SK-N-SH (cell line): ENCODE data around the gene NCF2. TPM values are rescaled to one million over a fixed set of nuclear protein-coding genes. Genes with fewer than 3 reads are reported as not detected.

Experiments used
- CTCF ChIA-PET: fragments of 300-600, 350-600 bp; formaldehyde crosslinking; extraction: SDS; loops from one replicate; lab custom pipeline; 2021; lab: Yijun Ruan, JAX
- POLR2A ChIA-PET: fragments of 350-600 bp; sonication (Branson Sonifier 250); formaldehyde crosslinking; extraction: SDS; loops from one replicate; lab custom pipeline; 2020; ENCODE audit warnings: antibody characterized with exemption, inconsistent platforms; lab: Yijun Ruan, JAX
- DNase-seq: peaks from one replicate; pipeline ENCODE4 v3.0.0; 2012
- H2AFZ ChIP-seq: fragments of 200-600 bp; sonication (generic); 2 replicates; pipeline ENCODE4 v1.8.1; 2016; ENCODE audit warnings: antibody characterized with exemption, mild to moderate bottlenecking, low read depth
- H3F3A ChIP-seq: fragments of 200-600 bp; sonication (generic); replicated peaks from 2 replicates; pipeline ENCODE3; 2016; ENCODE audit warnings: antibody characterized with exemption, mild to moderate bottlenecking; ENCODE audit not compliant: insufficient read depth
- H3K27ac ChIP-seq, 2 experiments: fragments of 200-500 bp in 1 of 2; fragments of 200-600 bp in 1 of 2; sonication (Bioruptor generic) in 1 of 2; sonication (generic), shearing (Covaris generic) in 1 of 2; 2 replicates each; pipeline versions ENCODE4 v1.5.1 to v1.6.1; 2014 to 2016; ENCODE audit warnings: low read depth in 2 of 2, inconsistent platforms in 1 of 2, low read length in 1 of 2, mild to moderate bottlenecking in 1 of 2, mixed read lengths in 1 of 2
- H3K27me3 ChIP-seq: fragments of 200-600 bp; sonication (generic), shearing (Covaris generic); 2 replicates; pipeline ENCODE4 v1.6.1; 2016; ENCODE audit warnings: mixed run types; ENCODE audit not compliant: insufficient read depth
- H3K36me3 ChIP-seq, 2 experiments: fragments of 200-500 bp in 1 of 2; fragments of 200-600 bp in 1 of 2; sonication (Bioruptor generic) in 1 of 2; sonication (generic) in 1 of 2; replicated peaks in 1 of 2; 2 replicates each; pipeline versions ENCODE3 to v1.5.1; 2014 to 2016; ENCODE audit warnings: low read length in 1 of 2, mild to moderate bottlenecking in 1 of 2; ENCODE audit not compliant: insufficient read depth in 2 of 2, control insufficient read depth in 1 of 2
- H3K4me1 ChIP-seq, 2 experiments: fragments of 200-500 bp in 1 of 2; fragments of 200-600 bp in 1 of 2; sonication (Bioruptor generic) in 1 of 2; sonication (generic), shearing (Covaris generic) in 1 of 2; 2 replicates each; pipeline versions ENCODE4 v1.5.1 to v1.6.1; 2014 to 2016; ENCODE audit warnings: low read depth in 1 of 2, low read length in 1 of 2, mixed run types in 1 of 2; ENCODE audit not compliant: insufficient read depth in 2 of 2, control insufficient read depth in 1 of 2
- H3K4me2 ChIP-seq: fragments of 200-600 bp; sonication (generic), shearing (Covaris generic); 2 replicates; pipeline ENCODE4 v1.6.1; 2017; ENCODE audit warnings: mixed run types
- H3K4me3 ChIP-seq, 2 experiments: fragments of 200-500 bp in 1 of 2; fragments of 200-600 bp in 1 of 2; sonication (Bioruptor generic) in 1 of 2; sonication (generic), shearing (Covaris generic) in 1 of 2; 2 replicates each; pipeline versions ENCODE4 v1.5.1 to v1.8.1; 2014 to 2016; ENCODE audit warnings: low read depth in 2 of 2, inconsistent platforms in 1 of 2, low read length in 1 of 2, mild to moderate bottlenecking in 1 of 2, mixed read lengths in 1 of 2, moderate library complexity in 1 of 2
- H3K79me2 ChIP-seq: fragments of 200-600 bp; sonication (generic); 2 replicates; pipeline ENCODE4 v1.8.1; 2017; ENCODE audit warnings: mild to moderate bottlenecking; ENCODE audit not compliant: insufficient read depth
- H3K9ac ChIP-seq: fragments of 200-600 bp; sonication (generic); 2 replicates; pipeline ENCODE4 v1.6.1; 2017; ENCODE audit warnings: mixed run types
- H3K9me2 ChIP-seq: fragments of 200-600 bp; sonication (generic); 2 replicates; pipeline ENCODE4 v1.6.1; 2017; ENCODE audit warnings: mixed run types
- H3K9me3 ChIP-seq: fragments of 200-600 bp; sonication (generic); 2 replicates; pipeline ENCODE4 v1.6.1; 2017; ENCODE audit warnings: mixed run types, mild to moderate bottlenecking, moderate library complexity
- H4K20me1 ChIP-seq: fragments of 200-600 bp; sonication (generic); 2 replicates; pipeline ENCODE4 v1.6.1; 2017; ENCODE audit warnings: mild to moderate bottlenecking, mixed run types; ENCODE audit not compliant: insufficient read depth
- CHD2 ChIP-seq: fragments of 150-350 bp; IDR thresholded peaks from 2 replicates; pipeline ENCODE4 v1.6.1; 2018; ENCODE audit warnings: low read length; ENCODE audit not compliant: partially characterized antibody
- EP300 ChIP-seq, 2 experiments: IDR thresholded peaks; 2 replicates each; pipeline versions ENCODE4 v1.4.0 to v1.6.1; 2012; ENCODE audit warnings: borderline replicate concordance in 1 of 2, low read depth in 1 of 2, low read length in 1 of 2
- FOSL2 ChIP-seq: IDR thresholded peaks from 2 replicates; pipeline ENCODE4 v1.4.0; 2012; ENCODE audit warnings: low read depth, mild to moderate bottlenecking, moderate library complexity, borderline replicate concordance
- FOXM1 ChIP-seq: IDR thresholded peaks from 2 replicates; pipeline ENCODE4 v1.4.0; 2012; ENCODE audit warnings: low read depth, mild to moderate bottlenecking
- GATA2 ChIP-seq: sonication (generic); formaldehyde crosslinking; IDR thresholded peaks from 2 replicates; pipeline ENCODE4 v1.5.0; 2020; ENCODE audit warnings: mild to moderate bottlenecking, missing genetic modification reagents
- JUND ChIP-seq: IDR thresholded peaks from 2 replicates; pipeline ENCODE4 v1.4.0; 2012
- MAX ChIP-seq: IDR thresholded peaks from 2 replicates; pipeline ENCODE4 v1.4.0; 2012; ENCODE audit warnings: low read depth
- MEF2A ChIP-seq: IDR thresholded peaks from 2 replicates; pipeline ENCODE4 v1.4.0; 2012; ENCODE audit warnings: low read depth, borderline replicate concordance
- MXI1 ChIP-seq: IDR thresholded peaks from 2 replicates; pipeline ENCODE4 v1.6.1; 2012; ENCODE audit warnings: mild to moderate bottlenecking, low read depth, low read length, improper control_type of control experiment
- NFIC ChIP-seq: IDR thresholded peaks from 2 replicates; pipeline ENCODE4 v1.4.0; 2012; ENCODE audit warnings: borderline replicate concordance
- NRF1 ChIP-seq: IDR thresholded peaks from 2 replicates; pipeline ENCODE4 v1.6.1; 2012; ENCODE audit warnings: low read depth, mild to moderate bottlenecking, low read length
- RCOR1 ChIP-seq: fragments of 150-350 bp; IDR thresholded peaks from 2 replicates; pipeline ENCODE4 v1.6.1; 2017; ENCODE audit warnings: antibody characterized with exemption, low read length
- RFX5 ChIP-seq: IDR thresholded peaks from 2 replicates; pipeline ENCODE4 v1.6.1; 2012; ENCODE audit warnings: mild to moderate bottlenecking, improper control_type of control experiment, low read length
- RXRA ChIP-seq: IDR thresholded peaks from 2 replicates; pipeline ENCODE4 v1.4.0; 2012; ENCODE audit warnings: low read depth, mild to moderate bottlenecking, borderline replicate concordance
- SIN3A ChIP-seq: IDR thresholded peaks from 2 replicates; pipeline ENCODE4 v1.6.1; 2012; ENCODE audit warnings: low read depth, mild to moderate bottlenecking, low read length, moderate library complexity, borderline replicate concordance
- SMC3 ChIP-seq: IDR thresholded peaks from 2 replicates; pipeline ENCODE4 v1.6.1; 2012; ENCODE audit warnings: low read depth, low read length, improper control_type of control experiment
- TAF1 ChIP-seq: IDR thresholded peaks from 2 replicates; pipeline ENCODE4 v1.6.1; 2012; ENCODE audit warnings: low read depth, mild to moderate bottlenecking, low read length, moderate library complexity, borderline replicate concordance
- TCF12 ChIP-seq: IDR thresholded peaks from 2 replicates; pipeline ENCODE4 v1.4.0; 2012
- YY1 ChIP-seq: IDR thresholded peaks from 2 replicates; pipeline ENCODE4 v1.4.0; 2012; ENCODE audit warnings: low read depth, mild to moderate bottlenecking
- ZBTB33 ChIP-seq: IDR thresholded peaks from 2 replicates; pipeline ENCODE4 v1.4.0; 2012; ENCODE audit warnings: low read depth, borderline replicate concordance
- WGBS: methylation state at CpG from one replicate; pipeline ENCODE4 v1.1.6; 2017; ENCODE audit warnings: low lambda C conversion rate; 5-methylcytosine and 5-hydroxymethylcytosine counted together
- polyA plus RNA-seq, 3 experiments: library from polyadenylated mRNA; depleted of rRNA; stranded (reverse); fragments of >200 nt; gene quantifications; 2 replicates each; pipeline ENCODE4 v1.2.3, GENCODE V29; 2012
- TF ChIP-seq, protein P1 (sequence below): IDR thresholded peaks from 2 replicates; pipeline ENCODE4 v1.6.1; 2012; ENCODE audit warnings: mild to moderate bottlenecking, low read depth, low read length, moderate library complexity

The NCF2 gene
- polyA plus RNA-seq, 1 of the 3 experiments (the other 2 are of a cell fraction): 2.0 TPM

- DNase-seq: no peak
- peaks cover 10 to 19% of the 10 kb centered on the region in 2 experiments; a peak in 3 of 4 replicates for H3K4me1 ChIP-seq
- POLR2A ChIA-PET: no interaction called here
- H3K27ac ChIP-seq: no peak overlapping the region
- no peak overlapping the region for H2AFZ ChIP-seq
- CTCF ChIA-PET: interaction anchor here (0.6 to 1.0 kb wide), 3 partner anchors 18 to 405 kb away, joined by 3 read pairs; no protein-coding TSS in a partner anchor
- no peak overlapping the region for H3K4me2 ChIP-seq
- no peaks in the 10 kb centered on the region for H3K9me2 ChIP-seq
- H3F3A ChIP-seq: peaks cover 12% of the 10 kb centered on the region
- H3K27me3 ChIP-seq: no peaks in the 10 kb centered on the region
- H3K9ac ChIP-seq: no peak overlapping the region
- peaks cover 48% of the 10 kb centered on the region for H3K79me2 ChIP-seq
- no peak overlapping the region for H3K4me3 ChIP-seq
- TF ChIP-seq RXRA (no peak), SMC3 (no peak), NFIC (no peak), ZBTB33 (no peak), JUND (no peak), TAF1 (no peak), FOXM1 (no peak)
- TF ChIP-seq, all 33 proteins: peak for 0
- WGBS: 94% methylated on average over 2 of the region's 2 CpGs
- no peaks in the 10 kb centered on the region for H3K9me3 ChIP-seq
- H4K20me1 ChIP-seq: peaks cover 49% of the 10 kb centered on the region
- peaks cover 21% of the 10 kb centered on the region in 2 experiments for H3K36me3 ChIP-seq
These were observed 77.8 kb downstream of the NCF2 start for GRCh38 chr1:183512450-183512849.

DNA sequence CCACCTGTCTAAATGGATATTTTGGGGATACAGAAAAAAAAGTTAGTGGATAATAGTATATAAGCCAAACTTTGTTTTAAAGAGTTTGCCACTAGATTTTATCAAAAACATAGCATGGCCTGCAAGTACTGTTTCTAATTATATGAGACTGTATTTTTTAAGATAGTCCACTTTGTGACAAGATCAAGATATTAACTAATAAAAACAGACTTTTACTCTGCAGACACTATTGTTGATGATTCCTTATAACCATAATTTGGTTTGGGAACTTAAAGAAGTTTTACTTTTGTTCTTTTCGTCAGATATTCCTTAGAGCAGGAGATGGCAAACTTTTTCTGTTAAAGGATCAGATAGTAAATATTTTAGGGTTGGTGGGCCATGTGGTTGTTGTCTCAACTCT lies 81.6 kb downstream of the NCF2 start:
- POLR2A ChIA-PET: interaction anchor here (1.2 kb wide), 1 partner anchor 36 kb away, joined by 6 read pairs; no protein-coding TSS in a partner anchor
- Histone ChIP-seq H3K27me3 (no peaks in the 10 kb centered on the region), H3K36me3 (peaks cover 2 to 12% of the 10 kb centered on the region in 2 experiments), H3K9ac (no peak overlapping the region), H3K4me2 (no peak overlapping the region; the same call in 1 of the 2 replicates), H4K20me1 (peaks cover 53% of the 10 kb centered on the region), H2AFZ (no peak overlapping the region), H3K4me3 (no peak overlapping the region), H3K9me3 (no peaks in the 10 kb centered on the region), H3K9me2 (no peaks in the 10 kb centered on the region), H3K4me1 (peaks cover 0 to 19% of the 10 kb centered on the region in 2 experiments; a peak in 3 of 4 replicates), H3F3A (peaks cover 2% of the 10 kb centered on the region), H3K79me2 (peaks cover 76% of the 10 kb centered on the region), H3K27ac (peak overlapping the region; percentile 28 to 58; a peak in 3 of 4 replicates)
- DNase-seq: no peak
- WGBS: 41% methylated on average over 1 of the region's 1 CpG
- CTCF ChIA-PET: interaction anchor here (0.9 to 2.0 kb wide), 2 partner anchors 11 to 15 kb away, joined by 3 to 5 read pairs; no protein-coding TSS in a partner anchor
- TF ChIP-seq JUND: 0 out of 2 replicates have a peak, but pooled peaks have one; percentile 4
- peak; percentile 31 for TF ChIP-seq TCF12
- no peak for TF ChIP-seq GATA2 (CRISPR knock-in tag)
- TF ChIP-seq FOSL2: no peak
- no peak for TF ChIP-seq ZBTB33
- TF ChIP-seq YY1: no peak
- no peak for TF ChIP-seq CHD2
- TF ChIP-seq MAX: no peak
- TF ChIP-seq, protein P1, sequence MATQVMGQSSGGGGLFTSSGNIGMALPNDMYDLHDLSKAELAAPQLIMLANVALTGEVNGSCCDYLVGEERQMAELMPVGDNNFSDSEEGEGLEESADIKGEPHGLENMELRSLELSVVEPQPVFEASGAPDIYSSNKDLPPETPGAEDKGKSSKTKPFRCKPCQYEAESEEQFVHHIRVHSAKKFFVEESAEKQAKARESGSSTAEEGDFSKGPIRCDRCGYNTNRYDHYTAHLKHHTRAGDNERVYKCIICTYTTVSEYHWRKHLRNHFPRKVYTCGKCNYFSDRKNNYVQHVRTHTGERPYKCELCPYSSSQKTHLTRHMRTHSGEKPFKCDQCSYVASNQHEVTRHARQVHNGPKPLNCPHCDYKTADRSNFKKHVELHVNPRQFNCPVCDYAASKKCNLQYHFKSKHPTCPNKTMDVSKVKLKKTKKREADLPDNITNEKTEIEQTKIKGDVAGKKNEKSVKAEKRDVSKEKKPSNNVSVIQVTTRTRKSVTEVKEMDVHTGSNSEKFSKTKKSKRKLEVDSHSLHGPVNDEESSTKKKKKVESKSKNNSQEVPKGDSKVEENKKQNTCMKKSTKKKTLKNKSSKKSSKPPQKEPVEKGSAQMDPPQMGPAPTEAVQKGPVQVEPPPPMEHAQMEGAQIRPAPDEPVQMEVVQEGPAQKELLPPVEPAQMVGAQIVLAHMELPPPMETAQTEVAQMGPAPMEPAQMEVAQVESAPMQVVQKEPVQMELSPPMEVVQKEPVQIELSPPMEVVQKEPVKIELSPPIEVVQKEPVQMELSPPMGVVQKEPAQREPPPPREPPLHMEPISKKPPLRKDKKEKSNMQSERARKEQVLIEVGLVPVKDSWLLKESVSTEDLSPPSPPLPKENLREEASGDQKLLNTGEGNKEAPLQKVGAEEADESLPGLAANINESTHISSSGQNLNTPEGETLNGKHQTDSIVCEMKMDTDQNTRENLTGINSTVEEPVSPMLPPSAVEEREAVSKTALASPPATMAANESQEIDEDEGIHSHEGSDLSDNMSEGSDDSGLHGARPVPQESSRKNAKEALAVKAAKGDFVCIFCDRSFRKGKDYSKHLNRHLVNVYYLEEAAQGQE: no peak
- no peak for TF ChIP-seq RXRA
- TF ChIP-seq MXI1: no peak
- no peak for TF ChIP-seq RFX5
- TF ChIP-seq EP300 (IDR thresholded peaks at IDR 0.05; ENCODE audit: borderline replicate concordance in 1 of 2, low read depth in 1 of 2, low read length in 1 of 2): 0 out of 4 replicates have a peak, but pooled peaks of 1 of the 2 experiments have one; percentile 14
- no peak for TF ChIP-seq MEF2A
- TF ChIP-seq RCOR1: no peak
- no peak for TF ChIP-seq SIN3A
- no peak for TF ChIP-seq NRF1
